Measurements from ENCODE around the gene SET.

GRCh38 chr9:128713941-128714573 lies 25.0 kb downstream of the SET start:
- TF ChIP-seq, protein P1, sequence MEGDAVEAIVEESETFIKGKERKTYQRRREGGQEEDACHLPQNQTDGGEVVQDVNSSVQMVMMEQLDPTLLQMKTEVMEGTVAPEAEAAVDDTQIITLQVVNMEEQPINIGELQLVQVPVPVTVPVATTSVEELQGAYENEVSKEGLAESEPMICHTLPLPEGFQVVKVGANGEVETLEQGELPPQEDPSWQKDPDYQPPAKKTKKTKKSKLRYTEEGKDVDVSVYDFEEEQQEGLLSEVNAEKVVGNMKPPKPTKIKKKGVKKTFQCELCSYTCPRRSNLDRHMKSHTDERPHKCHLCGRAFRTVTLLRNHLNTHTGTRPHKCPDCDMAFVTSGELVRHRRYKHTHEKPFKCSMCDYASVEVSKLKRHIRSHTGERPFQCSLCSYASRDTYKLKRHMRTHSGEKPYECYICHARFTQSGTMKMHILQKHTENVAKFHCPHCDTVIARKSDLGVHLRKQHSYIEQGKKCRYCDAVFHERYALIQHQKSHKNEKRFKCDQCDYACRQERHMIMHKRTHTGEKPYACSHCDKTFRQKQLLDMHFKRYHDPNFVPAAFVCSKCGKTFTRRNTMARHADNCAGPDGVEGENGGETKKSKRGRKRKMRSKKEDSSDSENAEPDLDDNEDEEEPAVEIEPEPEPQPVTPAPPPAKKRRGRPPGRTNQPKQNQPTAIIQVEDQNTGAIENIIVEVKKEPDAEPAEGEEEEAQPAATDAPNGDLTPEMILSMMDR (conservative IDR thresholded peaks at IDR 0.05 in 1 of 2, IDR thresholded peaks at IDR 0.05 in 1 of 2; ENCODE audit: extremely low read depth in 1 of 2, insufficient read depth in 1 of 2, low read depth in 1 of 2, low read length in 2 of 2): no peak
- no peak for TF ChIP-seq EZH2 (IDR thresholded peaks at IDR 0.05; ENCODE audit: borderline replicate concordance, low read length)

All from mammary epithelial cell (primary cell).